ENCODE data around the gene SAA1.

DNA sequence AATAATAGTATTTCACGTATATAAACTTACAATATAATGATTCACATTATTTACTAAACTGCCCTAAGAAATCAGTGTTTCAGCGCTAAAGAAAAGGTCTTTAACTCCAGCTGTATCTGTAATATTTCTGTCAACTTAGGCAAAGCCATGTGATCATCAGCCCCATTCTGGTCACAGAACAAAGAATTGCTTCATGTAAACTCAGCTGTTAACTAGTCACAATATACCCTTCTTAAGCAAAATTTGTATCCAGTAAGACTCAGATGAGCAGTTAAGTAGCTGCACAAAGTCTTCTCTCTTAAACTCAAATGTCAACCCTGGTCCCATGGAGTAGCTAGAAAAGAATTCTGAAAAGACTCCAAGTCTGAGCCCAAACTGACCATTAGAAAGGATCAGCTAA lies 29.3 kb downstream of the SAA1 start:
- TF ChIP-seq CTCF (IDR thresholded peaks at IDR 0.05) (no peak), ZFX (IDR thresholded peaks at IDR 0.05; ENCODE audit: borderline replicate concordance) (no peak)
